HEK293T (cell line): Measurements from ENCODE around the gene VIPR2.

Source experiments
- ELF4 ChIP-seq: fragments of 450-650 bp; IDR thresholded peaks from 2 replicates; pipeline ENCODE4 v1.6.1; 2017; ENCODE audit warnings: antibody characterized with exemption
- FOXA1 ChIP-seq: fragments of 450-650 bp; IDR thresholded peaks from 2 replicates; pipeline ENCODE4 v1.6.1; 2016; ENCODE audit warnings: mild to moderate bottlenecking
- TARDBP ChIP-seq: fragments of 450-650 bp; IDR thresholded peaks from 2 replicates; pipeline ENCODE4 v1.6.1; 2016
- ZNF384 ChIP-seq: fragments of 450-650 bp; IDR thresholded peaks from 2 replicates; pipeline ENCODE4 v1.6.1; 2016

DNA sequence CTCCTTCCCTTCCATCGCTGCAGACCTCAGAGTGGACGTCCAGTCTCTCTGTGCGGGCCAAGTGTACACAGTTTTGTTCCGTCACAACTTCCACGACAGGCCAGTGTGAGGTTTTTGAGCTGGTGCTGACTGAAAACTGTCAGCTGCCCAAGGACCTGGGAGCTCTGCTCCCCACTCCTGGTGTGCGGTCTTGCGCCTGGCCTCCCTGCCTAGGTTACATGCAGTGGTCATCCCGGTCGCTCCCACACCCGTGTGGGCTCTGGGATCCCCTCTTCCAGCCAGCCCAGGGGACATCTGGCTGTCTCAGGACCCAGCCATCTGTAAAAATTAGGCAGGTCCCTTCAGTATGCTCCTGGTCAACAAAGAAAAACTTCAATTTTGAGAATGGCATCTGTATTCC, 127.5 kb downstream of the VIPR2 start:
- TF ChIP-seq FOXA1 (no peak), TARDBP (no peak), ELF4 (no peak), ZNF384 (no peak)
